Psoas muscle (tissue), 8 donors: Measurements from ENCODE around the gene KIF19. TPM values are rescaled to one million over a fixed set of nuclear protein-coding genes. Genes with fewer than 3 reads are reported as not detected.

Experiments used
- ATAC-seq, 4 donors: fragments of 200-7000 bp; cut with Tn5 transposase; one replicate each; pipeline ENCODE4 v1.9.1; 2020; ENCODE audit warnings: moderate library complexity in 3 of 4, mild to moderate bottlenecking in 2 of 4
- DNase-seq, 2 donors: peaks; one replicate each; pipeline ENCODE4 v3.0.0-alpha.2; 2020
- H3K27ac ChIP-seq: fragments of 200-600 bp; one replicate; pipeline ENCODE4 v1.8.0; 2022
- H3K27me3 ChIP-seq, 3 donors: fragments of 200-600 bp in 1 of 3; one replicate each; pipeline versions ENCODE4 v1.6.1 to v1.8.0; 2013 to 2022; ENCODE audit warnings: low read length in 2 of 3, mild to moderate bottlenecking in 2 of 3, moderate library complexity in 1 of 3; ENCODE audit not compliant: insufficient read depth in 3 of 3
- H3K36me3 ChIP-seq, 2 donors: fragments of 200-600 bp in 1 of 2; one replicate each; pipeline versions ENCODE4 v1.6.1 to v1.8.0; 2013 to 2022; ENCODE audit warnings: low read depth in 1 of 2, mild to moderate bottlenecking in 1 of 2, moderate library complexity in 1 of 2; ENCODE audit not compliant: insufficient read depth in 1 of 2
- H3K4me1 ChIP-seq: fragments of 200-600 bp; one replicate; pipeline ENCODE4 v1.8.0; 2022
- H3K4me3 ChIP-seq: fragments of 200-600 bp; one replicate; pipeline ENCODE4 v1.8.0; 2022; ENCODE audit warnings: mild to moderate bottlenecking
- H3K9me3 ChIP-seq: fragments of 200-600 bp; one replicate; pipeline ENCODE4 v1.8.0; 2022
- WGBS, 3 donors: extraction: QIAGEN DNeasy Blood & Tissue Kit; methylation state at CpG; one replicate each; pipeline versions ENCODE4 v1.1.6 to v1.1.7; 2013; 5-methylcytosine and 5-hydroxymethylcytosine counted together
- intact Hi-C, 2 donors: fragments of 100-400 bp; cut with DNase I; formaldehyde crosslinking; loops; one replicate each; pipeline versions ENCODE4 v1.11.0 to v1.14.2; 2022
- polyA plus RNA-seq, 3 donors: library from polyadenylated mRNA; stranded (reverse); fragments of 200-250 nt; gene quantifications; one replicate each; pipeline ENCODE4 v1.2.3, GENCODE V29; 2013
- total RNA-seq, 4 donors: library from RNA; stranded (reverse); fragmentation: NEBNext Ultra II Directional in 2 of 4; extraction: Animal tissue kit (Norgen Biotek cat#: 25700) in 2 of 4; gene quantifications; one replicate each; pipeline versions ENCODE4 v1.2.1 to v1.2.4, GENCODE V29; 2021 to 2023
- TF ChIP-seq, protein P1 (sequence below): fragments of 200-600 bp; IDR thresholded peaks from one replicate; pipeline ENCODE4 v1.8.0; 2022; ENCODE audit warnings: antibody characterized with exemption
- donor health status: healthy with polysubstance abuse.
- donor health status: DM: no; HTN: no; CAD: no; lungs with moderate emphysema.
- donor health status: Bipolar disorder and iron deficiency.
- donor health status: healthy.
- donor health status: DM: yes; HTN: yes; CAD: no.
- donor health status: DM: no; HTN: no; CAD: no.
- donor health status: DM: no; HTN: no; CAD: no.
- donor health status: DM: yes; HTN: yes; CAD: no.

KIF19 gene
- total and polyA plus RNA-seq, 7 donors: 0.13 to 0.44 (median 0.27) TPM

DNA sequence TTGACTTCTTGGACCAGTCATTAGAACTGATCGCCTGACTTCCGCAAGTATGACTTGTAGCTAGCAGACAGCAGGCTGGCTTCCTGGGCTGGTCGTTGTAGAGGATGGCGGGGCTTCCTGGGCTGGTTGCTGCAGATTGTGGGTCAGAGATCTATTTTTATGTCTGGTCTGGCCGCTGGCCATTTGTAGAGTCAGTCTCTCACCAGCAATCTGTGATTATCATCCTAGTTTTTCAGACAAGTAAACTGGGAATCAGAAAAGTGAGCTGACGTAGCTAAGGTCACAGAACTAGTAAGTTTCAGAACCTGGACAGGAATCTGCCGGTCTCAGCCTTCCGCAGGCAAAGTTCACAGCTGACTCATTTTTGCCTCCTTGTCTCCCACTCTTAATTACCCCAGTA, 60.4 kb downstream of the KIF19 start:
- intact Hi-C loops: no loop called here

DNA sequence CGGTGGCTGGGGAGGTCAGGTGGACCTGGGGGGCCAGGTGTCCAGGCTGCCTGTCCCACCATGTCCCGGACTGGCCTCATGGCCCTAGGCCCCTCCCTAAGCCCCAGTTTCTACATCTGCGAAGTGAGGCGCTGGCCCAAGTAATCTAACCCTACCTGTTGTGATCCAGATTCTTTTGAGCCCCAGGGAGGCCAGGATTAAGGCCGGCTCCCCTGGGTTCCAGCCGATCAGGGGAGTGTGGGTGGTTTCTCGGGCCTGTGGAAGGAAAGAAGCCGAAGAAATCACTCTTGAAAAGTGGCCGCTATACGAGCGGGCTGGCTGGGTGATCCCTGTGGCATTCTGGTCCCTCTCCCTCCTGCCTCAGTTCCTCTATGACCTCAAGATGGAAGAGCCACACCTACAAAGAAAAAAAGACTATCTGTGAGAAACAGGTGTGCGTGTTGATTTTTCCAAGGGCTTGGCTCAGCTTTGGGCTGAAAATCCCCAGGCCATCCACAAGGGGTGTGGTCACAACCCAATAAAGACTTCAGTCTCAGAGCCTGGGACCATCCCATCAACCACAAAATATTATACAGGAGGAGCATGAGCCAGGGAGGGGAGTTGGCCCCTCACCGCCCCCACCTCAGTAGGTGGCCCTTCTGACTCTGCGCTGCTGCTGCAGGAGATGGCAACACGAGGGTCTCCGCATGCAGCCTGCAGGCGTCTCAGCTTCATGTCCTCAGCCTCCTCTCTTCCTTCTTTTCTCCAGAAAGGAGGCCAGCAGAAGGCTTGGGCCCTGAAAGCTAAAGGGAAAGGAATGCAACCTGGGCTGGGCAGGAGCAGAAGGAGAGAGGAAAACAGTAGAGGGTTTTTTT, 61.6 kb downstream of the KIF19 start:
- DNase-seq: peak in 1 of 2 donors; percentile 16
- peak in 3 of 4 donors; percentile 14 to 40 (median 30) for ATAC-seq
- H3K27me3 ChIP-seq: no peaks in the 10 kb centered on the region
- no peak overlapping the region for H3K4me3 ChIP-seq
- no peaks in the 10 kb centered on the region for H3K9me3 ChIP-seq
- H3K27ac ChIP-seq: peak overlapping the region; percentile 77
- intact Hi-C loops: no loop called here
- WGBS, 3 donors: 62 to 79% (median 68%) methylated on average over 17 of the region's 17 CpGs
- no peaks in the 10 kb centered on the region for H3K36me3 ChIP-seq
- TF ChIP-seq, protein P1, sequence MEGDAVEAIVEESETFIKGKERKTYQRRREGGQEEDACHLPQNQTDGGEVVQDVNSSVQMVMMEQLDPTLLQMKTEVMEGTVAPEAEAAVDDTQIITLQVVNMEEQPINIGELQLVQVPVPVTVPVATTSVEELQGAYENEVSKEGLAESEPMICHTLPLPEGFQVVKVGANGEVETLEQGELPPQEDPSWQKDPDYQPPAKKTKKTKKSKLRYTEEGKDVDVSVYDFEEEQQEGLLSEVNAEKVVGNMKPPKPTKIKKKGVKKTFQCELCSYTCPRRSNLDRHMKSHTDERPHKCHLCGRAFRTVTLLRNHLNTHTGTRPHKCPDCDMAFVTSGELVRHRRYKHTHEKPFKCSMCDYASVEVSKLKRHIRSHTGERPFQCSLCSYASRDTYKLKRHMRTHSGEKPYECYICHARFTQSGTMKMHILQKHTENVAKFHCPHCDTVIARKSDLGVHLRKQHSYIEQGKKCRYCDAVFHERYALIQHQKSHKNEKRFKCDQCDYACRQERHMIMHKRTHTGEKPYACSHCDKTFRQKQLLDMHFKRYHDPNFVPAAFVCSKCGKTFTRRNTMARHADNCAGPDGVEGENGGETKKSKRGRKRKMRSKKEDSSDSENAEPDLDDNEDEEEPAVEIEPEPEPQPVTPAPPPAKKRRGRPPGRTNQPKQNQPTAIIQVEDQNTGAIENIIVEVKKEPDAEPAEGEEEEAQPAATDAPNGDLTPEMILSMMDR: no peak
- peaks cover 31% of the 10 kb centered on the region for H3K4me1 ChIP-seq

More for the DNA sequence above, 60.4 kb downstream of the KIF19 start:
- 14 to 31% (median 15%) methylated on average over 8 of the region's 8 CpGs for WGBS, 3 donors
- H3K4me3 ChIP-seq: peak overlapping the region; percentile 34
- no peaks in the 10 kb centered on the region for H3K36me3 ChIP-seq
- peak overlapping the region; percentile 77 for H3K27ac ChIP-seq
- ATAC-seq (peak; percentile 89 to 94 (median 92)), DNase-seq (peak; percentile 69 to 89)
- H3K9me3 ChIP-seq: no peaks in the 10 kb centered on the region
- peaks cover 31% of the 10 kb centered on the region for H3K4me1 ChIP-seq
- TF ChIP-seq, protein P1: no peak
- no peaks in the 10 kb centered on the region for H3K27me3 ChIP-seq

DNA sequence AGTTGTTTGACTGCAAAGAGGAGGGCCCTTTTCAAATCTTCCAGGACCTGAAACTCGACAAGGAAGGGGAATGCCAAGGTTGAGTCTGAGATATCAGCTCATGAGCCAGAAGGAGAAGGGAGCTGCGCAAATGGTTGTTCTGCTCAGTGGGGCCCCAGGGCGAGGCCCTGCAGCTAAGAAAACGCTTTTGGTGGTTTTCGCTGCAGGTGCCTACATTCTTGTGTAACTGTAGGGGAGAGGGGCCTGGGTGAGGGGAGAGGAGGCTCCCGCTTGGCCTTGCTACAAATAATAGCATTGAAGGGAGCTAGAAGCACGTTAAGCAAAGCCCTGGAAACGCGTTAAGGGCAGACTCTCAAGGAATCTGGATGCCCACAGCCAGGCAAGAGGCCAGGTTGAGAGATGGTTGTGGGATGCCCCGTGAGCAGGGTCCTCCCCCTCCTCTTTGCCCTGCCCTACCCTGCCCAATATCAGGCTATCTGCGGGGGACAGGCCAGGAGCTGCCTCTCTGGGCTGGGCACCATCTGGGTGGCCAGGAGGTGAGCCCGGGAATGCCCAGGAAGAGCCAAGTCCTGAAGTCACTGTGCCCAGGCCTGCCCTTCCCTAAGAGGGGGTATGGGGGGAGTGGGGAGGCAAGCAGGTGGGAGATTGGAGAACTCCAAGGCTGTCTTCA, 63.2 kb downstream of the KIF19 start:
- TF ChIP-seq, protein P1: no peak
- Histone ChIP-seq H3K36me3 (no peaks in the 10 kb centered on the region), H3K27me3 (no peaks in the 10 kb centered on the region), H3K27ac (peak overlapping the region; percentile 77), H3K9me3 (no peaks in the 10 kb centered on the region), H3K4me1 (peaks cover 45% of the 10 kb centered on the region), H3K4me3 (no peak overlapping the region)
- DNase-seq: peak in 1 of 2 donors; percentile 22
- intact Hi-C loops: no loop called here
- ATAC-seq: no peak
- WGBS, 3 donors: 61 to 85% (median 76%) methylated on average over 11 to 12 of the region's 12 CpGs

DNA sequence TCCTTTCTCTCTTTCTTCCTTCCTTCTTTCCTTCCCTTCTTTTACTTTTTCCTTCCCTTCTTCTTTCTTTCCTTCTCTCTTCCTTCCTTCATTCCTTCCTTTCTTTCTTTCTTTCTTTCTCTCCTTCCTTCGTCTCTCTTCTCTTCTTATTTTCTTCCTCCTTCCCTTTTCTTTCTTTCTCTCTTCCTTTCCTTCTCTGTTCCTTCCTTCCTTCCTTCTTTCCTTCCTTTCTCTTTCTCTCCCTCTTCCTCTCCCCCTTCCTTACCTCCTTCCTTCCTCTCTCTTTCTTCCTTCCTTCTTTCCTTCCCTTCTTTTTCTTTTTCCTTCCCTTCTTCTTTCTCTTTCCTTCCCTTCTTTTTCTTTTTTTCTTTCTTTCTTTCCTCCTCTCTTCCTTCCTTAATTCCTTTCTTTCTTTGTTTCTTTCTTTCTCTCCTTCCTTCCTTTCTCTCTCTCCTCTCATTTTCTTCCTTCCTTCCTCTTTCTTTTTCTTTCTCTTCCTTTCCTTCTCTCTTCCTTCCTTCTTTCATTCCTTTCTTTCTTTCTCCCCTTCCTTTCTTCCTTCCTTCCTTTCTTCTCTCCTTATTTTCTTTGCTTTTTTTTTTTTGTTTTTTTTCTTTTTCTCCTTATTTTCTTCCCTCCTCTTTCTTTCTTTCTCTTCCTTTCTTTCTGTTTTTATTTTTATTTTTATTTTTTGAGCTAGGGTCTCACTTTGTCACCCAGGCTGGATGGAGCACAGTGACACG, 64.1 kb downstream of the KIF19 start:
- Histone ChIP-seq H3K4me3 (no peak overlapping the region), H3K36me3 (no peaks in the 10 kb centered on the region), H3K4me1 (peaks cover 54% of the 10 kb centered on the region), H3K27me3 (no peaks in the 10 kb centered on the region), H3K9me3 (no peaks in the 10 kb centered on the region), H3K27ac (peak overlapping the region; percentile 41)
- no peak for DNase-seq
- 88 to 95% (median 89%) methylated on average over 2 of the region's 2 CpGs for WGBS, 3 donors
- TF ChIP-seq, protein P1: no peak
- intact Hi-C loops: loop anchor here in 1 of 2 donors (5.0 kb wide), 1 partner anchor 37 kb away; no protein-coding TSS in a partner anchor
- no peak for ATAC-seq
